GM20000 (cell line): Measurements from ENCODE around the gene RBM18.

Experiments used
- DNase-seq: peaks from one replicate; pipeline ENCODE4 v3.0.0; 2012; ENCODE audit warnings: low spot score
- TF ChIP-seq, protein P1 (sequence below): IDR thresholded peaks from 2 replicates; pipeline ENCODE4 v1.5.1; 2012; ENCODE audit warnings: mild to moderate bottlenecking, control low read depth; ENCODE audit errors: extremely low read depth, missing control alignments

The RBM18 gene, protein sequence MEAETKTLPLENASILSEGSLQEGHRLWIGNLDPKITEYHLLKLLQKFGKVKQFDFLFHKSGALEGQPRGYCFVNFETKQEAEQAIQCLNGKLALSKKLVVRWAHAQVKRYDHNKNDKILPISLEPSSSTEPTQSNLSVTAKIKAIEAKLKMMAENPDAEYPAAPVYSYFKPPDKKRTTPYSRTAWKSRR

DNA sequence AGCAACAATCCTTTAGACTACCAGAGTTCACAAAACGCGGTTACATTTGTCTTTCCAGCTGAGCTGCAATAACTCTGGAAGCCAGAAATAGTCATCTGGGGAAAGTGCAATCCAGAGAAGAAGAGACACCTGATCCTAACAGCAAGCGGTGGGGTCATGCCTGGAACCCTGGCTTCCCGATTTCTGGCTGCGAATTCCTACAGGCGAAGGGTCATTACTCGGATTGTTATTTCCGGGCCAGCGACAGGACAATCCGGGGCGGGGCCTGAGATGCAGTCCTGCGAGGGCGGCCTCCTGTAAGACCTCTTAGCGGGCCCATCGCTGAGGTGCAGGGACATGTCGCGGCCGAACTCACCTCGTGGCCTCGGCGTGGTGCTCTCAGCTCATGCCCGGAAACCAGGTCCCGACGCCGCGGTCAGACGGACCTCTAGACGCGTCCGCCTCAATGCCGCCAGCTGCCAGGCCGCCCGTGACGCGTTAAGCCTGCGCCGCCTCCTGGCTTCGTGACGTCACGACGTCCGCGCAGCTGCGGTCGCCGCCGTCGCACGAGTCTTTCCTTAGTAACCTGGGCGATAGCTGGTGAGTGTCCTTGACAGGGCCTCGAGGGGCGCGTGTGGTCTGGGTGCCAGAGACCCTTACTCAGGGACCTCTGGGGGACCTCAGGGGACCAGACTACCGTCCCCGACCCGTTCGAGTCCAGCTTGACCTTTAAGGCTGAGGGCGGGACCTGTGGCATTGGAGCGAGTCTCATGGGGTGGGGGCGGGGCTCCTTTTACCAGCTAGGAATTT, at the start of gene RBM18, which contains the start of gene MRRF:
Gene RBM18, minus strand, starts transcription at position 481 of the 789 bp plus-strand sequence. CDS start 3,348 bp downstream, outside the sequence.
Gene MRRF, plus strand, starts transcription at position 523 of the 789 bp plus-strand sequence. CDS start 6,010 bp downstream, outside the sequence.
- peak; percentile 87 for DNase-seq
- TF ChIP-seq, protein P1, sequence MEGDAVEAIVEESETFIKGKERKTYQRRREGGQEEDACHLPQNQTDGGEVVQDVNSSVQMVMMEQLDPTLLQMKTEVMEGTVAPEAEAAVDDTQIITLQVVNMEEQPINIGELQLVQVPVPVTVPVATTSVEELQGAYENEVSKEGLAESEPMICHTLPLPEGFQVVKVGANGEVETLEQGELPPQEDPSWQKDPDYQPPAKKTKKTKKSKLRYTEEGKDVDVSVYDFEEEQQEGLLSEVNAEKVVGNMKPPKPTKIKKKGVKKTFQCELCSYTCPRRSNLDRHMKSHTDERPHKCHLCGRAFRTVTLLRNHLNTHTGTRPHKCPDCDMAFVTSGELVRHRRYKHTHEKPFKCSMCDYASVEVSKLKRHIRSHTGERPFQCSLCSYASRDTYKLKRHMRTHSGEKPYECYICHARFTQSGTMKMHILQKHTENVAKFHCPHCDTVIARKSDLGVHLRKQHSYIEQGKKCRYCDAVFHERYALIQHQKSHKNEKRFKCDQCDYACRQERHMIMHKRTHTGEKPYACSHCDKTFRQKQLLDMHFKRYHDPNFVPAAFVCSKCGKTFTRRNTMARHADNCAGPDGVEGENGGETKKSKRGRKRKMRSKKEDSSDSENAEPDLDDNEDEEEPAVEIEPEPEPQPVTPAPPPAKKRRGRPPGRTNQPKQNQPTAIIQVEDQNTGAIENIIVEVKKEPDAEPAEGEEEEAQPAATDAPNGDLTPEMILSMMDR: no peak

DNA sequence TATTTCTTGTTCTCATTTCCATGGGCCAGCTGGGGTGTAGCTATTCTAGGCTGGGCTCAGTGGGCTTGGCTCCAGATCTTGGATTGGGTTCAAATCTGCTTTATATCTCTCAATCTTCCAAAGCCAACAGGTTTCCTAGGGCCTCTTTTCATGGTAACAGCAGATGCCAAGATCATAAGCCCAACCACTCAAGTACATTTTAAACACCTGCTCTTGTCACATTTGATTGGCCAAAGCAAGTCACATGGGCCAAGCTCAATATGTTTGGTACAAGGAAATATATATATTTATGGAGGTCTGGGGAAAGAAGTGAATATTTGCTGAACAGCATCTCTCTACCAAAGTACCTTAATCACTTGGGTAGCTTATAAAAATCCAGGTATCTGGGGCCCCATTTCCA, 49.5 kb upstream of the RBM18 start:
- TF ChIP-seq, protein P1: no peak
- DNase-seq: no peak

DNA sequence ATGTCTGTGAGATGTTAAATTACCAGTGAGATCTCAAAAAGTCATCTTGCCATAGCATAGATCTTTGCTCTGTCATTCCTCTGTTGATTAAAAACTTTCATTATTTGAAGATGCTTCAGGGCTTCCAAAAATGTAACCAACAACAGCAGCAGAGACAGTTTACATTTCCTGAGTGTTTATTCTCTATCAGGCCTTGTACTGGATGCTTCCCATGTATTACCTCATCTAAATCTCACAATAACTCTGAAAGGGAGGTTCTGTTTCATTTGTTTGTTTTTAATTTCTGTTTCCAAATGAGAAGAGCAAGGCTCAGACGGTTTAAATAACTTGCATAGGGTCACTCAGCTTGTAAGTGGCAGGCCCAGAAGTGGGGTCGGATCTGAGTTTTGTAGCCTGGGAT, 45.2 kb upstream of the RBM18 start:
- TF ChIP-seq, protein P1: no peak
- DNase-seq: no peak

DNA sequence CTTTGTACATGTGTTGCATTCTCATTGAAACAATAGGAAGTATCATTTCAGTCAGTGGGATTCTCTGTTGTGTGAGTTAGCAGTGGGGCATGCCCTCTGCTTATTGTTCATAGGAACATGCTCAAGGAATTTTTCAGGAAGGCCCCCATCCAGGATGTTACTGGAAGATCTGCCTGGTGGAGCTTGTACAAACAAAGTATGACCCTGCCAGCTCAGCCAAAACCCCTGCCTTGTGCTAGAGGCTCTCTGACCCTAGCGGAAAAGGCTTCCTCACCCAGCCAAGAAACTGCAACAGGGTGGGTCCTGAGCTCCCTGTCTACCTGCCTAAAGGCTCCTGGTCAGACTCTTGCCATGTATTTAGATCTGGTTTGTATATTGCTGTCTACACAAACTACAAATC, 43.3 kb upstream of the RBM18 start:
- TF ChIP-seq, protein P1: no peak
- no peak for DNase-seq

DNA sequence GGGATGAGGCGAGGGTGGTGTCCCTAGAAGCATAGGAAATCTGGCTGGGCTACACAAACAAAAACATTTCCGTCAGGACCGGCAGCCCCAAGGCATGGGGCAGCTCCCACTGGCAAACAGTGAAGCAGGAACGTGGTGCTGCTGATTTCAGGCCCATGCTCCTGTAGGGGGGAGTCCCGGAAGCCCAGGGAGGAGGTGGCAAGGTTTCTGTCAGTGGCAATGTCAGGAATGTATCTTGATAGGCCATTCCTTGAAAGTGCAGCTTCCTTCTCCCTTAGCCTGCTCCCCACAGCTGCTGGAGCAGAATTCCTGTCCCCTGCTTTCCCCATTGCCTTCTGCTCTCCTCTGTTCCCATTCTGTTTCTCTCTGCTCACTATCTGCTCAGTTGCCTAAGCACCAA, 42.4 kb upstream of the RBM18 start:
- DNase-seq: no peak
- TF ChIP-seq, protein P1: no peak

DNA sequence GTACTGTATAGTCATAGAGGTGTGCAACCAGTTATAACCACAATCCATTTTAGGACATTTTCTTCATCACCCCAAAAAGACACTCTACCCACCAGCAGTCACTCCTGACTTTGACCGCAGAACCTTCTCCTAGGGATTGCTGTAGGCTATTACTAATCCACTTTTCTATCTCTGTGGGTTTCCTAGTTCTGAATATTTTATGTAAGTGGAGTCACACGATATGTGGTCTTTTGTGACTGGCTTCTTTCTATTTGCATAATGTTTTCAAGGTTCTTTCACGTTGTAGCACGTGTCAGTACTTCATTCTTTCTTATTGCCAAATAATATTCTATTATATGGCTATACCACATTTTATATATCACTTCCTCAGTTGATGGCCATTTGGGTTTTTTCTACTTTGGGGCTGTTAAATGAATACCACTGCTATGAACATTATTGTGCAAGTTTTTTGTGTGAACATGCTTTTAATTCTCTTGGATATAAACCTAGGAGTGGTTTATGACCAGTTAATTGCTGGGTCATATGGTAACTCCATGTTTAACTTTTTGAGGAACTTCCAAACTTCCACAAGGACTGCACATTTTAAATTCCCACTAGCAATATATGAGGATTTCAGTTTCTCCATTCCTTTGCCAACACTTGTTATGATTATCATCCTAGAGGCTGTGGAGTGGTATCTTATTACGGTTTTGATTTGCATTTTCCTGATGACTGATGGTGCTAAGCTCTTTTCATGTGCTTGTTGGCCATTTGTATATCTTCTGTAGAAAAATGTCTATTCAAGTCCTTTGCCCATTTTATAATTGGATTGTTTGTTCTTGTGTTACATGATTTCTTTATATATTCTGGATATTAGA, 37.8 kb upstream of the RBM18 start:
- no peak for DNase-seq

More for the DNA sequence above, 37.8 kb upstream of the RBM18 start:
- TF ChIP-seq, protein P1: no peak
